Tibial artery (tissue), 4 donors: Measurements from ENCODE around the gene PARP2.

ENCODE experiments used
- DNase-seq, 2 donors: peaks; one replicate each; pipeline ENCODE4 v3.0.0-alpha.2; 2019
- H3K27ac ChIP-seq, 2 donors: fragments of 200-600 bp; sonication (generic) in 1 of 2; 1 replicate in 1 of 2; 2 replicates in 1 of 2; pipeline ENCODE4 v1.5.1; 2018 to 2019; ENCODE audit warnings: mild to moderate bottlenecking in 1 of 2
- H3K27me3 ChIP-seq, 2 donors: fragments of 200-600 bp; sonication (generic) in 1 of 2; one replicate each; pipeline versions ENCODE4 v1.5.1 to v1.6.0; 2016 to 2019
- H3K36me3 ChIP-seq, 3 donors: fragments of 200-600 bp; sonication (generic) in 2 of 3; one replicate each; pipeline ENCODE4 v1.5.1; 2016 to 2019; ENCODE audit warnings: mild to moderate bottlenecking in 2 of 3
- H3K4me1 ChIP-seq, 4 donors: fragments of 200-600 bp; sonication (generic) in 2 of 4; 1 replicate in 3 of 4; 2 replicates in 1 of 4; pipeline ENCODE4 v1.5.1; 2016 to 2019
- H3K4me3 ChIP-seq, 2 donors: fragments of 200-600 bp; sonication (generic) in 1 of 2; 1 replicate in 1 of 2; 2 replicates in 1 of 2; pipeline ENCODE4 v1.5.1; 2018 to 2019; ENCODE audit warnings: mild to moderate bottlenecking in 2 of 2
- H3K9me3 ChIP-seq, 3 donors: fragments of 200-600 bp; sonication (generic) in 1 of 3; one replicate each; pipeline ENCODE4 v1.5.1; 2016 to 2019
- intact Hi-C: fragments of 100-400 bp; cut with DNase I; formaldehyde crosslinking; loops from one replicate; pipeline ENCODE4 v1.15.0; 2023; ENCODE audit warnings: low total_unique reads
- TF ChIP-seq, protein P1 (sequence below), 2 experiments: fragments of 200-600 bp in 1 of 2; fragments of 450-650 bp in 1 of 2; IDR thresholded peaks; one replicate each; pipeline ENCODE4 v1.5.1; 2017 to 2019; ENCODE audit warnings: antibody characterized with exemption in 2 of 2, mild to moderate bottlenecking in 1 of 2, moderate library complexity in 1 of 2

The PARP2 gene

DNA sequence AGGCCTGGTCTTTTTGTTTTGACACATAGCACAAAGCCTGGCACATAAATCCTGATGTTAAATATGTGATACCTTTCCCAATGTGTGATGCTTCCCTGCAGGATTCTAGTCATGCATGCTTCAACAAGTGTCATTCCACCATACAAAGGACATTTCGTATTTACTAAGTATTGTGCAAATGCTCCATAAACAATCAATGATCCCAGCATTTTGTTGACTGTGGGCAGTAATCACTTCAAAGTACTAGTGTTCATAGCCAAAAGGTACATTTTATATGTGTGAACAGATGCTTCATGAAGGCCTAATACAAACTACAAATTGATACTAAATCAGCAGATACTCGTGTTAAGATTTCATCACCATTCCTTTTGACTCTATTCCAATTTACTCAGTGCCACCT is 14.7 kb upstream of the PARP2 start:
- Histone ChIP-seq H3K9me3 (no peaks in the 10 kb centered on the region), H3K4me1 (peaks cover 0 to 51% (median 11%) of the 10 kb centered on the region in 4 donors), H3K27ac (no peak overlapping the region), H3K27me3 (no peaks in the 10 kb centered on the region), H3K36me3 (peaks cover 26 to 45% (median 42%) of the 10 kb centered on the region in 3 donors), H3K4me3 (no peak overlapping the region)
- TF ChIP-seq, protein P1, sequence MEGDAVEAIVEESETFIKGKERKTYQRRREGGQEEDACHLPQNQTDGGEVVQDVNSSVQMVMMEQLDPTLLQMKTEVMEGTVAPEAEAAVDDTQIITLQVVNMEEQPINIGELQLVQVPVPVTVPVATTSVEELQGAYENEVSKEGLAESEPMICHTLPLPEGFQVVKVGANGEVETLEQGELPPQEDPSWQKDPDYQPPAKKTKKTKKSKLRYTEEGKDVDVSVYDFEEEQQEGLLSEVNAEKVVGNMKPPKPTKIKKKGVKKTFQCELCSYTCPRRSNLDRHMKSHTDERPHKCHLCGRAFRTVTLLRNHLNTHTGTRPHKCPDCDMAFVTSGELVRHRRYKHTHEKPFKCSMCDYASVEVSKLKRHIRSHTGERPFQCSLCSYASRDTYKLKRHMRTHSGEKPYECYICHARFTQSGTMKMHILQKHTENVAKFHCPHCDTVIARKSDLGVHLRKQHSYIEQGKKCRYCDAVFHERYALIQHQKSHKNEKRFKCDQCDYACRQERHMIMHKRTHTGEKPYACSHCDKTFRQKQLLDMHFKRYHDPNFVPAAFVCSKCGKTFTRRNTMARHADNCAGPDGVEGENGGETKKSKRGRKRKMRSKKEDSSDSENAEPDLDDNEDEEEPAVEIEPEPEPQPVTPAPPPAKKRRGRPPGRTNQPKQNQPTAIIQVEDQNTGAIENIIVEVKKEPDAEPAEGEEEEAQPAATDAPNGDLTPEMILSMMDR (IDR thresholded peaks at IDR 0.05): no peak
- intact Hi-C loops: loop anchor here (5.0 to 10.0 kb wide), 3 partner anchors 134 to 356 kb away; partner anchors contain the start of genes ANG, PIP4P1 and RNASE4
- no peak for DNase-seq

GRCh38 chr14:20329355-20329754 is 14.1 kb upstream of the PARP2 start:
- Histone ChIP-seq H3K9me3 (no peaks in the 10 kb centered on the region), H3K4me1 (peaks cover 0 to 57% (median 13%) of the 10 kb centered on the region in 4 donors), H3K36me3 (peaks cover 21 to 39% (median 37%) of the 10 kb centered on the region in 3 donors), H3K27me3 (no peaks in the 10 kb centered on the region), H3K4me3 (no peak overlapping the region), H3K27ac (no peak overlapping the region)
- no peak for DNase-seq
- TF ChIP-seq, protein P1 (IDR thresholded peaks at IDR 0.05): no peak
- intact Hi-C loops: loop anchor here (5.0 to 10.0 kb wide), 3 partner anchors 133 to 355 kb away; partner anchors contain the start of genes ANG, PIP4P1 and RNASE4

DNA sequence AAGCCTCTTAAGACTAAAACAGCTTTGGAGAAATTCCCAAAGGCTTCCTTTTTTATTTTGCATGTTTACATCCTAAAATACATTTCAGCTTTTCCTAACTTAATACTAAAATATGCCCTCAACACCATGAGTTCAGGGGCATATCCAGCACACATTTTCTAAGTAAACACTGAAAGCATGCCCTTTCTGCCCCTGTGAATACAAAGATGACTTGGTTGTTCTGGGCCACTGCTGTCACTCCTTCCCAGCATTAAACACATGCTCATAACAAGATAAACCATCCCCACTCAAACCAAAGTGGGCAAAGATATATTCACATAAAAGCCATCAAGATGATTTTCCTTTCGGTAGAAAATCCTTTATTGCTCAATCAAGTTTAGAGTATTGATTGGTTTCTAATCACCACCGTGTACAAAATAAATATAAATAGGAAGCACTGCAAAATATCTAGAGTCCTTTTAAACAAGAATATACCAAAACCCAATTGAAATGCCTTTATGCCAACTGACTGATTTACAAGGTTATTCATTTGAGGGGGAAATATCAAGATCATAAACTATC is 12.3 kb upstream of the PARP2 start:
- intact Hi-C loops: no loop called here
- Histone ChIP-seq H3K27ac (peak overlapping the region in 1 of 2 donors; percentile 22), H3K4me1 (peaks cover 0 to 57% (median 13%) of the 10 kb centered on the region in 4 donors), H3K27me3 (no peaks in the 10 kb centered on the region), H3K36me3 (peaks cover 3 to 21% (median 20%) of the 10 kb centered on the region in 3 donors), H3K4me3 (peak overlapping the region in 1 of 2 donors; percentile 64), H3K9me3 (no peaks in the 10 kb centered on the region)
- TF ChIP-seq, protein P1 (IDR thresholded peaks at IDR 0.05): no peak
- no peak for DNase-seq

DNA sequence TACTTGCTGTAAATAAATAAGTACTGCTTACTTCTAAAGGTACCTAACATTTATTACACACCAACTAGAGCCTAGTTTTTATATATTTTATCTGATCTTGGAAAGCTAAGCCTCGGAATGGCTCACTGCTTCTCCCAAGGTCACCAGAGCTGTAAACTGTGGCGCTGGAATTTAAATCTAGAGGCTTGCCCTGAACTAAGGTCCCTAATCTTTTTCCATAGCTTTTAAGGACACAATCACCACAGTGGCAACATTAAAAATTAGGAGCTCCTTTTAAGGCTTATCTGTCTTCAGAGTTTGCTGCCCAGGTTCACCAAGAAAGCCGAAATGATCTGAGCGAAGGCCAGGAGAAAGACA is 11.0 kb upstream of the PARP2 start:
- DNase-seq: no peak
- Histone ChIP-seq H3K27me3 (no peaks in the 10 kb centered on the region), H3K36me3 (peaks cover 0 to 16% (median 15%) of the 10 kb centered on the region in 3 donors), H3K9me3 (no peaks in the 10 kb centered on the region), H3K4me1 (peaks cover 0 to 50% (median 12%) of the 10 kb centered on the region in 4 donors), H3K4me3 (peak overlapping the region; percentile 64 to 66), H3K27ac (peak overlapping the region; percentile 82 to 86)
- TF ChIP-seq, protein P1 (IDR thresholded peaks at IDR 0.05): no peak
- intact Hi-C loops: no loop called here

- Histone ChIP-seq H3K4me1 (peaks cover 0 to 45% (median 12%) of the 10 kb centered on the region in 4 donors), H3K4me3 (peak within 1 kb of the TSS; percentile 64 to 66), H3K9me3 (no peaks in the 10 kb centered on the region), H3K27me3 (no peaks in the 10 kb centered on the region), H3K36me3 (peaks cover 0 to 12% (median 11%) of the 10 kb centered on the region in 3 donors), H3K27ac (peak within 1 kb of the TSS; percentile 82 to 86)
- TF ChIP-seq, protein P1 (IDR thresholded peaks at IDR 0.05): no peak
- intact Hi-C loops: no loop called here
- DNase-seq: peak; percentile 61 to 80
Measured at GRCh38 chr14:20332788-20333493, 10.5 kb upstream of the PARP2 start, which contains the start of gene CCNB1IP1. CCNB1IP1 (minus strand) TSS chr14:20333279; CDS start chr14:20316523, 16,756 bp downstream.
